ENCODE results near the gene SBF1.

GRCh38 chr22:50516891-50517290 is 42.1 kb upstream of the SBF1 start:
- TF ChIP-seq CTCF (conservative IDR thresholded peaks at IDR 0.05; ENCODE audit: low read depth, low read length) (no peak), EZH2 (IDR thresholded peaks at IDR 0.05; ENCODE audit: low read length, unreplicated experiment) (no peak), EZH2phosphoT487 (IDR thresholded peaks at IDR 0.05; ENCODE audit: borderline replicate concordance, low read length) (no peak)

Data from PC-3 (cell line).